ENCODE measurements around the gene TAF11L5. TPM values are rescaled to one million over a fixed set of nuclear protein-coding genes. Genes with fewer than 3 reads are reported as not detected.

TAF11L5 gene
- total RNA-seq, 1 experiment from 2014 or later: not detected

- ATAC-seq (no peak), DNase-seq (ENCODE audit: low read depth, low spot score) (no peak)
- H3K4me3 ChIP-seq (replicated peaks in 1 of 2; ENCODE audit: low read depth in 1 of 2, low read length in 2 of 2): no peak overlapping the region
- no peak overlapping the region for H3K9ac ChIP-seq (ENCODE audit: low read length)
- BruUV-seq (replicated peaks): no TSS peak
- ChIA-PET RAD21 (ENCODE audit: low non-redundant PET in 1 of 2, low total read pairs in 2 of 2, uncharacterized antibody in 2 of 2, unreplicated experiment in 2 of 2) (no interaction called here), CTCF (no interaction called here), POLR2A (no interaction called here)
- intact Hi-C loops (cut with micrococcal nuclease): no loop called here
- H3K27me3 ChIP-seq (ENCODE audit: insufficient read depth, low read length): no peaks in the 10 kb centered on the region
- no peaks in the 10 kb centered on the region for H3K36me3 ChIP-seq (ENCODE audit: control insufficient read depth in 1 of 2, insufficient read depth in 2 of 2, low read length in 2 of 2)
- H3K9me2 ChIP-seq (ENCODE audit: insufficient read depth): no peaks in the 10 kb centered on the region
- peaks cover 0 to 7% of the 10 kb centered on the region in 2 experiments; a peak in 1 of 4 replicates for H3K9me3 ChIP-seq (ENCODE audit: control insufficient read depth in 1 of 2, insufficient read depth in 1 of 2, low read depth in 1 of 2, low read length in 2 of 2)
- H3K4me2 ChIP-seq (ENCODE audit: low read length): no peak overlapping the region
- H2AFZ ChIP-seq (ENCODE audit: low read depth, low read length, poor library complexity, severe bottlenecking): no peak overlapping the region
- no peaks in the 10 kb centered on the region for H4K20me1 ChIP-seq (ENCODE audit: insufficient read depth)
- no peaks in the 10 kb centered on the region for H3K4me1 ChIP-seq (ENCODE audit: control insufficient read depth in 1 of 2, insufficient read depth in 2 of 2, low read length in 2 of 2)
- no peaks in the 10 kb centered on the region for H3K79me2 ChIP-seq (ENCODE audit: insufficient read depth, low read length)
- no peak overlapping the region for H3K27ac ChIP-seq (ENCODE audit: low read depth, low read length)
- TF ChIP-seq EGR1 (IDR thresholded peaks at IDR 0.05; ENCODE audit: low read depth) (no peak), ZNF274 (IDR thresholded peaks at IDR 0.05; ENCODE audit: low read depth, low read length) (no peak), SP1 (IDR thresholded peaks at IDR 0.05; ENCODE audit: low read depth) (no peak), RAD21 (IDR thresholded peaks at IDR 0.05; ENCODE audit: low read depth) (no peak), JUND (IDR thresholded peaks at IDR 0.05) (no peak), CTCF (IDR thresholded peaks at IDR 0.05 in 2 of 3, conservative IDR thresholded peaks at IDR 0.05 in 1 of 3; ENCODE audit: borderline replicate concordance in 1 of 3, insufficient read depth in 1 of 3, low read depth in 2 of 3, low read length in 2 of 3) (no peak)
These were observed 32.3 kb upstream of the TAF11L5 start for GRCh38 chr5:17492770-17493169.

GRCh38 chr5:17497446-17497845, 27.6 kb upstream of the TAF11L5 start:
- Histone ChIP-seq H3K9me3 (ENCODE audit: control insufficient read depth in 1 of 2, insufficient read depth in 1 of 2, low read depth in 1 of 2, low read length in 2 of 2) (peaks cover 0 to 8% of the 10 kb centered on the region in 2 experiments; a peak in 1 of 4 replicates), H3K36me3 (ENCODE audit: control insufficient read depth in 1 of 2, insufficient read depth in 2 of 2, low read length in 2 of 2) (no peaks in the 10 kb centered on the region), H3K4me2 (ENCODE audit: low read length) (no peak overlapping the region), H3K9me2 (ENCODE audit: insufficient read depth) (no peaks in the 10 kb centered on the region), H3K4me3 (replicated peaks in 1 of 2; ENCODE audit: low read depth in 1 of 2, low read length in 2 of 2) (no peak overlapping the region), H4K20me1 (ENCODE audit: insufficient read depth) (no peaks in the 10 kb centered on the region), H3K27me3 (ENCODE audit: insufficient read depth, low read length) (no peaks in the 10 kb centered on the region), H3K9ac (ENCODE audit: low read length) (no peak overlapping the region), H3K27ac (ENCODE audit: low read depth, low read length) (no peak overlapping the region), H3K4me1 (ENCODE audit: control insufficient read depth in 1 of 2, insufficient read depth in 2 of 2, low read length in 2 of 2) (no peaks in the 10 kb centered on the region), H3K79me2 (ENCODE audit: insufficient read depth, low read length) (no peaks in the 10 kb centered on the region), H2AFZ (ENCODE audit: low read depth, low read length, poor library complexity, severe bottlenecking) (no peak overlapping the region)
- TF ChIP-seq FOSL1 (IDR thresholded peaks at IDR 0.05; ENCODE audit: low read depth) (no peak), ZFX (IDR thresholded peaks at IDR 0.05) (no peak), POLR2A (IDR thresholded peaks at IDR 0.05; ENCODE audit: borderline replicate concordance, extremely low read depth, insufficient read depth, insufficient read length) (no peak), ELF1 (IDR thresholded peaks at IDR 0.05; ENCODE audit: borderline replicate concordance, low read depth) (no peak), ZNF274 (IDR thresholded peaks at IDR 0.05; ENCODE audit: low read depth, low read length) (no peak), YY1 (IDR thresholded peaks at IDR 0.05; ENCODE audit: extremely low read depth, insufficient replicate concordance, low read depth, low read length) (no peak), MAX (IDR thresholded peaks at IDR 0.05) (no peak), CTCF (IDR thresholded peaks at IDR 0.05 in 2 of 3, conservative IDR thresholded peaks at IDR 0.05 in 1 of 3; ENCODE audit: borderline replicate concordance in 1 of 3, insufficient read depth in 1 of 3, low read depth in 2 of 3, low read length in 2 of 3) (no peak), EGR1 (IDR thresholded peaks at IDR 0.05; ENCODE audit: low read depth) (no peak), SRF (IDR thresholded peaks at IDR 0.05; ENCODE audit: low read depth) (no peak)
- TF ChIP-seq, protein P1, sequence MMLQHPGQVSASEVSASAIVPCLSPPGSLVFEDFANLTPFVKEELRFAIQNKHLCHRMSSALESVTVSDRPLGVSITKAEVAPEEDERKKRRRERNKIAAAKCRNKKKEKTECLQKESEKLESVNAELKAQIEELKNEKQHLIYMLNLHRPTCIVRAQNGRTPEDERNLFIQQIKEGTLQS (IDR thresholded peaks at IDR 0.05): no peak
- ChIA-PET RAD21 (ENCODE audit: low non-redundant PET in 1 of 2, low total read pairs in 2 of 2, uncharacterized antibody in 2 of 2, unreplicated experiment in 2 of 2) (no interaction called here), CTCF (no interaction called here), POLR2A (no interaction called here)
- ATAC-seq (no peak), DNase-seq (ENCODE audit: low read depth, low spot score) (no peak)
- BruUV-seq (replicated peaks): no TSS peak
- intact Hi-C loops (cut with micrococcal nuclease): no loop called here
